Stimulated activated CD4-positive, alpha-beta T cell treated with anti-CD3 and anti-CD28 coated beads, Interleukin-12 subunit alpha, Interleukin-12 subunit beta, amount 100 ng/mL, for 4 hours (primary cell): Measurements from ENCODE around the gene EEFSEC.

Experiments used
- DNase-seq: peaks from one replicate; pipeline ENCODE4 v3.0.0-alpha.2; 2020

The EEFSEC gene

DNA sequence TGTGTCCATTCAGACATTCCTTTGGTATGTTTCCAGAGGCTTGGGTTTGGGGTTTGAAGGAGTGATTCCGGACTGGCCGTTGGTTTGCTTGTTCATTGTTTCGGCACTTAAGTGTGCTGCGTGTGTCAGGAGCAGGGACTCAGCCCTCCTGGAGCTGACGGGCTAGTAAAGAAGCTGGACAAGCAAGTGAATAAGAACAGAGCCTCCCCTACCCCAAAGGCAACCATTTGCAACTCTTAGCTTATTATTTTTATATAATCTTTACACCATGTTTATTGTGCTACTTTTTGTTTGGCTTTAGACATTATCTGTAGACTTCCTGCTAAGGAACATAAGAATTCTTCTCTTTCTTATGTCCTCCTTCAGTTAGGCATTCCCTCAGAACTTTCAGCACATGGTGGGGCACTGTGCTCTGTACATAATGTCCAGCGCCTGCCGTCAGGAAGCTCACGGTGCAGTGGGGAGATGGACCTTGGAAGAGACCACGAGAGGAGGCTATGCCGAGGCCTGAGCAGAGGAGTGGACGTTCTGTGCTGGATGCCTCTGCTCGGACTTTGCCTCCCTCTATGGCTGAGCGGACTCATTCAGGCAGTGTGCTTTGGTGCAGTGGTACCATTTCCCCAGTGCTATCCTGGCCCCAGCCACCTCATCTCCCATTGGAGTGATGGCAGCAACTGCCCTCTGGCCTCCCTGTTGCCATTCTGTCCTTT lies 65.4 kb downstream of the EEFSEC start:
- DNase-seq = no peak

DNA sequence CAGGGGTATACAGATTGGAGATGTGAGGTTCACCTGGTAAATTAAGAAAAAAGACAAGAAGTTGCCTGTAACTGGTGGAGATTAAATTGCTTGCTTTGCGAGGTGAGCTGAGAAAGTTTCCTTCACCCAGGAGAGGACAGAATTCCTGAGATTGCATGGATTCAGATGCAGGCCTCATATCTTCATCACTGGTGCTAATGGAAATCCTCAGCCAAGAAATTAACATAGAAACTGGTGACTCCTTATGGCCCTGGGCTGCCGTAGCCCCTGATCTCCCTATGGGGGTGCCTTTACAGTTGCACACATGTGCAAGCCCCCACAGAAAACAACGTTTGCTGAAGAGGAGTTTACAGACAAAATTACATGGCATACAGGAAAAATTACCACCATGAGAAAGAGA lies 68.0 kb downstream of the EEFSEC start:
- DNase-seq = no peak

DNA sequence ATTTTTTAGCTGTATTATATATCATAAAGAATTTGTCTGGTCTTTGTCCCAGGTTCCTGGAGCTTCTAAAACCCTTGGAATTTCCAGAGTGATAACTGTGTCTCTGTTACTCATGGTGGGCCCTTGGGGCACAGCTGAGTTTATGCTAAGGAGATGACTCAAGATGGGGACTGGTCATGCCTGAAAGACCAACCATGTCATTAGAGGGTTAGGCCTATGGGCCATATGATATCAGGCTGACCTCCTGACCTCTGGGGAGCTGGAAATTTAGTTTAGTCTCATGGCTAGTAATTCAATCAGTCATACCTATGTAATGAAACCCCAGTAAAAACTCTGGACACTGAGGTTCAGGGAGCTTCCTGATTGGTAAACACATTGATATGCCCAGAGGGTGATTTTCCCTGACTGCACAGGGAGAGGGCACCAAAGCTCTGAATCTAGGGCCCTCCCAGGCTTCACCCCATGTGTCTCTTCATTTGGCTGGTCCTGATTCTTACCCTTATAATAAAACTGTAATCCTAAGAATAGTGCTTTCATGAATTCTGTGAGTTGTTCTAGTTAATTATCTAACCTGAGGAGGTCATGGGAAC lies 69.6 kb downstream of the EEFSEC start:
- no peak for DNase-seq

DNA sequence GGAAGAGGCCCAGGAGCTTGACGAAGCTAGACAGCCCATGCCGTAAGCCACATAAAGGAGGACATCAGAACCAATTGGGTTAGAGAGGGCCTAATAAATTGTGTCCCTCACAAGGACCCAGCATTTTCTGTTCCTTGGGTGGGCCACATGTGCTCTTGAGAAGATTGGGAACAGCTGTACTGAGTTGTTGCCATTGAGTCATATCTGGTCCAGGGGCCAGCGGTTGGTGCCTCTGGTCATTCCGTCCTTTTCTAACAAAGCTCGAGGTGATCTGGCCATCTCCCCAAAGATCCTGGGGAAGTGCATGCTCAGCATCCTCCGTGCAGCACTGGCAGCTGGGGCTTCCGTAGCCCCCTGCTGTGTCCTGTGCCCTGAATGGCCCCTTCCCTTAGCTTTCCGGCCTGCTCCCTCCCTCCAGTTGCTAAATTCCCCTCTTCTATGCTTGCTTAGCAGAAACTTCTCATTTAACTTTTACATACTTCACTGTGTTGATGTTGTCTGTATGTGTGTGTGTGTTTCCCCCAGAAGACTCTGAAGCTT lies 73.0 kb downstream of the EEFSEC start:
- no peak for DNase-seq

DNA sequence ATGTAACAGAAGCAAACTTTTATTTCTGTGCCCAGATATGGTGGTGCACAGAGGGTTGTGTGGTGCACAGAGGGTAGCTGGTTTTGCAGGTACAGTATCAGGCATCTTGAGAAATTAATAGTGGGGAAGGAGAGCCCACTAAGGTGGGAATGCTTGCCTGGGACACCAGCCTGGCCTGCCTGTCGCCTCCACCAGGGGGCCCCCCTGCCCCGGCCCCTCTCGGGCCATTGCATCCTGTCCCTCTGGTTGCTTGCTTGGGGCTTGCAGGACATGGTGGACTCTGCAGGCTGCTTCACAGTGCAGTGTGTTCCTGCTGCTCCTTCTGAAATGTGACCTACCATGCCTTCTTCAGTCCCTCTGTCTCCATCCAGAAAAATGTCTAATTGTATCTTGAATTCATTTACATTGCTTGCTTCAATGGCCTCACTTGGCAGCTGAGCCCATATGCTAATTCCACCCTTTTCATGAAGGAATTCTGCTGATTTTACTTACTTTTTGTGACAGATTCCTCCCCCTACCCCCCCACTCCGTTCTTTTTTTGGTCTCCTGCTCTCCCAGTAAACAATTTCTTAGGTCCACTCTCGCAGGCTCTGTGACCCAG lies 73.6 kb downstream of the EEFSEC start:
- peak; percentile 17 for DNase-seq

DNA sequence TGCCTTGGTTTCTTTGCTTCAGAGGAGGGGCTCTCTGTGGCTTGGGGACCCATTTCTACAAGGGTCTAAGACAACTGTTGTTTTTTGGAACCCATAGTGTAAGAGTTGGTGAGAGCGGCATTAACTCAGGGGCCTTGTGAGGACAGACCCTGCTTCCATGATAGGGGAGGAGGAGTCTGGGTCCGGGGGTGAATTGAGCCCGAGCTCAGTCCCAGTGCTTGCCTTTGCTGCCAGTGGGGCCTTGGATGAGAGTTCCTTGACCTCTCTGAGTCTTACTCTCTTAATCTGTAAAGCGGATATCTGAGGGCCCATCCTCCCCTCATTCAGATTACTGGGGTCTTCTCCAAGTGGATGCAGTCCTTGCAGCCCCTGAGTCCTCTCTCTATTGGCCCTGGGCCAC lies 74.2 kb downstream of the EEFSEC start:
- DNase-seq = no peak

DNA sequence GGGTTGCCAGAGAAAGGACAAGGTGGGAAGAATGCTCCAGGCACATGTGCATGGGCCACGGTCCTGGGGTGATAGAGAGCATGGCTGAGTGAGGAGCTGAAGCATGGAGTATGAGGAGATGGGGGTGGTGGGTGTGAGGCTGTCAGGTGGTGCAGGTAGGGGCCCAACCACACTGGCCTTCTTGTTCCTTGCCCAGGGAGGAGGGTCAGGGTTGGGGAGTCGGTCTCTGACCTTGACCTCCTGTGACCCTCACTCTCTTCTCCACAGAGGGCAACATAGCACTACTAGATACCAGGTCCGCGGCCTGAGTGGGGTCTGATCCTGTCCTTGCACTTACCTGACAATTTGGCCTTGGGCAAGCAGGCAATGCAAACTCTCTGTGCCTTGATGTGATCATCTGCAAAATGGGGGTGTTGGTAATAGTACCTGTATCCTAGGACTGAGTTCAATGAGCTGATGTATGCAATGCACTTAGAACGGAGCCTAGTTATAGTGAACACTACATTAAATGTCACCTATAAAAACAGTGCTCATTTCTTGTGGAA lies 75.2 kb downstream of the EEFSEC start:
- DNase-seq = no peak

DNA sequence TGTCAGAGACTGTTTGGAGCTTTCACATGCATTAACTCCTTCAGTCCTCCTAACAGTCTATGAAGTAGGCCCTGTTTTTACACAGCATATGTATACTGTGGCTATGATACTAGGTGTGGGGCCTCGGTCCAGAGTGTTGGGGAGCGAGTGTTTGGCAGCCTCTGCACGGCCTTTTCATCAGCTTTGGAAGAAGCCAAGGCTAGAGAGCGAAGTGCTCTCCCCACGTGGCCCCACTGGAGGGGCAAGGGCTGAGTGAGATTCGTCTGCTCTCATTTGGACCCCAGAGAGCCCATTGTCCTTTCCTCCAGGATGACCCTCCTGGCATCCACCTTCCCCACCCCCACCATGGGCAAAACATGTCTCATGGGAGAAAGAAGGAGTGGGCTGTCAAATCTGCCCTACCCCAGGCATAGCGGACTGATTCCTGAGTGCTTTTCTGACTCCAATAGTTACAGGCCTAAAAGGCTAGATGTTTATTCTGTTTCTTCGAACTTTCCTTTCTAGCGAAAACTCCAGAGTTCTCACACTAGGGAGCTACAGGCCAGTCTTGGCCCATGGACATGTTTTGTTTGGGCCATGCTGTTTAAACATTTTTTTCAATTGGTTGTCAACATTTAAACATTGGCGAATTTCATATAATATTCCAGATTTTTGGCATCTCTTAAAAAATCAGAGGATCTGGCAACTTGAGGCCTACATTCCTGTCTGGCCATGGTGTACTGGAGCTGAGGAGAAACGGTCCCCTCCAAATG lies 76.0 kb downstream of the EEFSEC start:
- no peak for DNase-seq

DNA sequence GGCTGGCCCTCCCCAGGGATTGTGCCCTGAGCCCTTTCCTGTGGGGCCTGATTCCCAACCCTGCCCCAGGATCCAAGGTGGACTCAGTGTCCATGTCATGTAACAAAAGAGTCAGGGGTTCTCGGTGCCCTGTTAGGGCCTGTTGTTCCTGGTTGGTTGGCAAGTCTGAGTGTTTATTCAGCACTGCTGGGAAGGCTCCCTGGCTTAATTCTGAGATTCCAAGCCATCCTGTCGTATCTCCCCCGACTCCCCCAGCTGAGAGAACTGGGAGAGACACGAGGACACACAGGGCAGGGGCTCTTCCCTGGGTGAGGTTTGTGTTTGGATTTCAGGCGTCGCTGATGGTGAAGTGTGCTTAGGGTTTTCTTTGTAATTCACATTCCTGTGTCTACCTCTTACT lies 78.3 kb downstream of the EEFSEC start:
- DNase-seq = no peak

DNA sequence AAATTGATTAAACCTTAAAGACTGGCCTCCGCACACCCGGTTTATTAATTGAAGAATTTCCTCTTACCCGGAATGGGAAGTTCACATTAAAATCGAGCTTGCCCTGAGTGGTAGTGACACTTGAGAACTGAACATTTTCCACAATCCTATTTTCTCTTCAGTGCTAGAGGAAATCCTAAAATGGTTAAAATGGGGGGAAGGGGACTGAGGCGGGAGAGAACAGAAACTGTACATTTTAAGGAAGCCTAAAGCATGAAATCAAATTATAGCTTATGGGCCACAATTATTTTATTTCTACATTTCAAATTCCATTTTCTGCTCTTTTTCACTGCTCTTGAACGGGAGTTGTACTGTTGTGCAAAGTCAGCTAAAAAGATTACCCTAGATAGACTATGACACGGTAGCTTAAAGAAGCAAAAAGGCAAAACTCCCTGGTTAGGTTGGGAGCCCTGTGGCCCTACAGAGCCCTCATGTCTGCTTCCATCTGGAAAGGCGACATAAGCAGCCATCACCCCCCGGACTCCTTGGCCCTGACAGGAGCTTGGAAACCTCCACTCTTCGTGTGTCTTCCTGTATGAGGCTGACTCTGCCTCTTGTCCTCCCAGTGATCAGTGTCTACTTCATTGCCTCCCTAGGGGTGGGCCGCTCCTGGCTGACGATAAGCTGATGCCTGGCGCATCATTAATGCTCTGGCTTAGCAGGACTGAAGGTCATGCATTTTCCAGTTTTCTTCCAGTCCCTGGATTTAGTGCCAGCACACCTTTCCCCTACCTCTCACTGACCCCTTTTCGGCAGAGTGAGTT lies 79.3 kb downstream of the EEFSEC start:
- DNase-seq = no peak

DNA sequence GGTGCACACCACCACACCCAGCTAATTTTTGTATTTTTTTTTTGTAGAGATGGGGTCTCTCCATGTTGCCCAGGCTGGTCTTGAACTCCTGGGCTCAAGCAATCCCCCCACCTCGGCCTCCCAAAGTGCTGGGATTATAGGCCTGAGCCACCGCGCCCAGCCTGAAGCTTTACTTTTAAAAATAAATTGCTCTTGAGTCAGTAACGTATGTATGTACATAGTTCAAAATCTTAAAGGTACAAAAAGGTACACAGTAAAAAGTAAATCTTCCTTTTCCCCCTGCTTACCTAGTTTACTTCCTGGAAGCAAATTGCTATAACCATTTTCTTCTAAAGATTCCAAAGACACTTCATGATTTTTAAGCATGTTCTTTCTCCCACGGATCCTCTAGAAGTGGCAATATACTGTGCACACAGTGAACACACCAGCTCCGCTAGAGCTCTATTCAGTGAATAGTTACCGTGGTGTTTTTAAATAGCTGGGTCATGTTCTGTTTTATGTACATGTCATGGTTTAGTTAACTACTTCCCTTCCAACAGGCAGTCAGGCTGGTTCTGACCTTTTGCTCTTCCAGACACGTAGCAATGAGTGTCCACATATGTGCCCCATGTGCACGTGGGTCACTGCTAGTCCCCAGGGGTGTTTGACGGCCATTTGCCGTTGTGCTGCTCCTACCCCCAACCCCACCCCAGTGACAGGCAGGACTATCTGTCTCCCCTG lies 82.1 kb downstream of the EEFSEC start:
- DNase-seq = no peak

DNA sequence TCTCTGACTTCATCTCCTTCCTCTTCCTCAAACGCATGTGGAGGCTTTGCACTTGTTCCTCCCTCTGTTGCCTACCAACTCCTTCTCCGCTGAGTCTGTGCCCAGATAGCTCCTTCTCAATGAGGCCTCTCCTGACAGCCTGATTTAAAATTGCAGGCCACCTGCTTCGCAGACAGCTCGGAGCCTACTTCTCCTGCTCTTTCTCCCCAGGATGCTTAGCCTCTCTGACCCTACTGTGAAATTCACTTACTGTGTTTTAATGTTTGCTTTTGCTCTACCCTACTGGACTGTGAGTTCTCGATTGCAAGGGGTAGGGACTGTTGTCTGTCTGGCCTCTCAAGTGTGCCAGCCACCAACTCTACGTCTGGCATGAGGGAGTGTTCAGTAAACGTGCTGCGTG lies 83.4 kb downstream of the EEFSEC start:
- no peak for DNase-seq

DNA sequence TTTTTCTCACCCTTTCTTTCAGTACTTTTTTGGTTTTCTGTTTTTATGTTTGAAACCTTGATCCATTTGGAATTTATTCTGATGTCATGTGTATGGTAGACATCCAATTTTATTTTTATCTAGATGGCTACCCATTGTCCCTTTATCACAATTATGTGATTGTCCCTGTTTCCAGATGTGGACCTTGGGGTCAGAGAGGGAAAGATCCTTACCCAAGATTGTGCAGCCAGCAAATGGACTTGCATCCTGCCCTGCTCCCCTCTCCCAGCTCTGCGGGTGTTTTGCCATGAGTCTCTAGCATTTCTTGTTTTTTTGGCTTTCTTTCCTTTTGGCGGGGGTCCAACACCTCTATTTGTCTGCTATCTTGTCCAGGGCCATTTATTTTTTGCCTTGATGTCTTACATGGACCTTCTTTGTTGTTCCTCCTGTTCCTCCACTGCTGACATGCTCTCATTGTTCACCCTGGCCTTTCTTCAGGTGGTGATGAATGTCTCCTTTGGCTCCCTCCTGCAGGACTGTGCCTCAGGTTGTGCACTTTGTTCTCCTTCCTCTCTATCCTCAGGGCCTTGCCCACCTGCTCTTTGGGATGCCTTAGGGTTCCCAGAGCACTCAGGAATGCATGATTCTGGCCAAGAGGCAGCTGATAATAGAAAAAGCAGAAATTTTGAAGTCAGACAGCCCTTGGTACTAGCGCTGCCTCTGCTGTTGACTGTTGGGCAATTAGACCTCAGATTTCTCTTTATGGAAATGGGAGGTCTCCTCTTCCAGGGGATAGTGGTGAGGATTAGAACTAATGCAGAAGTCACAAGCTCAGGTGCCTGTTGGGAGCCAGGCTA lies 84.3 kb downstream of the EEFSEC start:
- DNase-seq = no peak

DNA sequence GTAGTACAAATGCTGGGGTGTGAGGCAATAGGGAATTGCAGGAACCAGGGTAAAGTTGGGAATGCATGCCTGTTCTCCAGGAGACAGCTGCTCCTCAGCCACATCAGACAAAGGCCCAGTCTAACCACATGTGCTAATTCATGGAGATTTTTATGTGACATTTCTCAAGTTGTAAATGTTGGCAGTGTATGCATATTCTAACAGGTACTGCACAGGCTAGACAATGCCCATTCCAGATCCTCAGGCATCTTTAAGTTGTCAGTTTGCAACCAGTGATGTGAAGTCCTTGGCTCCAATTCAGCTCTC lies 84.9 kb downstream of the EEFSEC start:
- no peak for DNase-seq

DNA sequence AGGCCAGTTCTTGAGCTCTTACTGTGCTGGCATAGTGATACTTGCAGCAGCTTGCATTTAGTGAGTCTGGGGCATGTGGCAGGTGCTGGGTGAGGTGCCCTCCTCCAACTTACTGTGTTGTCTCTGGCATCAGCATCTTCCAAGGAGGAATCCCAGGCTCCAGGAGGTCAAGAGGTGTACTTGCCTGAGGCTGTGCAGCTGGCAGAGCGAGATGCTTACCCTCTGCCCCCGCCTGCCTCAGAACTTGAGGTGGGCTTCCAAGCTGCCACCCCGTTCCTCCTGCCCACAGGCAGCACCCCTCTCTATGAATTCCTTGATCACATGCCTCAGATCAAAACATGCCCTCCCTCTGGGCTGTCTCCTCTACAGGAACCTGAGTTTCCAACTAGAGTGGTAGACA lies 86.0 kb downstream of the EEFSEC start:
- no peak for DNase-seq

DNA sequence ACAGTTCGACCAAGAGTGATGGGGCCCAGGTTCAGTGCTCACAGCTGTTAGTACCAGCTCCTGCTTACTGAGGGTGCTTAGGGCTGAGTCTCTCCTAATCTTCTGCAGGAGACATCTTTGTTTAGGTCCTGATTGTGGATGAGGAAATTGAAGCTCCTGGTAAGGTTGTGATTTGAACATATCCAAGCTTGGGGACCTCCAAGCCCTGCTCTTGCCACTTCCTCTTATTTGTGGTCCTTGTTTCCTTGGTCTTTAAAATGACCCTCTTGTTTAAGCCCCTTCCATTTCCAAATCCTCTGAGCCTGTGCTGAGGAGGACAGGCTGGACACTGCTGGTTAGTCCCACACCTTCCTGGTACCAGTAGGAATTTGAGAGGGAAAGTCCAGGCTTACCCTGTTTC lies 87.0 kb downstream of the EEFSEC start:
- DNase-seq = no peak

DNA sequence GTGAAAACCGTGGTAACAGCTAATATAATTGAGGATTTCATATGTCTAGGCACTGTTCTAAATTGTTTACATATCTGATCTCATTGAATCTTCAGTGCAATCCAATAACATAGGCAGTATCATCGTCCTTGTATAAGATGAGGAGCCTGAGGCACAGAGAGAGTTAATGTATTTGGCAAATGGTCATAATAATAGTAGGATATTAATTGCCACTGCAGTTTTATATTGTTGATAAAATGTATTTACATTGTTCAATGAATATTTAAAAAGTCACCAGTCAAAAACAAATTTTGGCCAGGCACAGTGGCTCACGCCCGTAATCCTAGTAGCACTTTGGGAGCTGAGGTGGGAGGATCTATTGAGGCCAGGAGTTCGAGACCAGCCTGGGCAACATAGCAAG lies 88.5 kb downstream of the EEFSEC start:
- DNase-seq = no peak

DNA sequence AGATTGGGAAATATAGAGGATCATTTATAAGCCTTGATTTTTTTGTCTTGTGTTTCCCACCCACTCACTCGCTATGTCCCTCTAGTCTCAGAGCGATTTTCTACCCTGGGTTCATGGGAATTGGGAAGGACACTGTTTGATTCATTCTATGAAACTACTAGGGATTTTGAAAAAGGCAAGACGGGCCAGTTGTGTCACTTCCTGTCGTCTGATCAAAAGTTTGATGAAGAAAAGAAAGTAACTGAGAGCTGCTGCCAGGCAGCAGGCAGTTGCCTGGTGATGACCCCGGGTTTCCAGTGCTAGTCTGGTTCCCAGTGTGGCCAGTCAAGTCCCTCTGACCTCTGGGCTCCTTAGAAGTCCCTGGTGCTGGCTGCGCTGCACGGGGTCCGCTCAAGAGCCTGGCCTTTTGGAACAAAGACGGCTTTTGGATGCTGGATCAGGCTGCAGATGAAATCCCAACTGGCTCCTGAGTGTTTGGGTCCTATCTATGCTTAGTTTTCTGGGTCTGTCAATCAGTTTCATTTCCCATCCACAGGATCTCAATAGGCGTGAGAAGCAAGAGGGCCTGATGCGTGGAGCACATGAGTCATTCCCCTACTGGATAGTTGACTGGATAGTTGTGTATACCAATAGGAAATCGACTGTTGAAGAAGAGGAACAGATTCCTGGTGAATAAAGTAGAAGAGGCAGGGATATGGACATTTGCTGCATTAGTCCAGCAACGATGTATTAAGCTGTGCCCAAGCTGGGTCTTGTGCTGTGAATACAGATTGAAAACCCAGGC lies 89.7 kb downstream of the EEFSEC start:
- DNase-seq = no peak

DNA sequence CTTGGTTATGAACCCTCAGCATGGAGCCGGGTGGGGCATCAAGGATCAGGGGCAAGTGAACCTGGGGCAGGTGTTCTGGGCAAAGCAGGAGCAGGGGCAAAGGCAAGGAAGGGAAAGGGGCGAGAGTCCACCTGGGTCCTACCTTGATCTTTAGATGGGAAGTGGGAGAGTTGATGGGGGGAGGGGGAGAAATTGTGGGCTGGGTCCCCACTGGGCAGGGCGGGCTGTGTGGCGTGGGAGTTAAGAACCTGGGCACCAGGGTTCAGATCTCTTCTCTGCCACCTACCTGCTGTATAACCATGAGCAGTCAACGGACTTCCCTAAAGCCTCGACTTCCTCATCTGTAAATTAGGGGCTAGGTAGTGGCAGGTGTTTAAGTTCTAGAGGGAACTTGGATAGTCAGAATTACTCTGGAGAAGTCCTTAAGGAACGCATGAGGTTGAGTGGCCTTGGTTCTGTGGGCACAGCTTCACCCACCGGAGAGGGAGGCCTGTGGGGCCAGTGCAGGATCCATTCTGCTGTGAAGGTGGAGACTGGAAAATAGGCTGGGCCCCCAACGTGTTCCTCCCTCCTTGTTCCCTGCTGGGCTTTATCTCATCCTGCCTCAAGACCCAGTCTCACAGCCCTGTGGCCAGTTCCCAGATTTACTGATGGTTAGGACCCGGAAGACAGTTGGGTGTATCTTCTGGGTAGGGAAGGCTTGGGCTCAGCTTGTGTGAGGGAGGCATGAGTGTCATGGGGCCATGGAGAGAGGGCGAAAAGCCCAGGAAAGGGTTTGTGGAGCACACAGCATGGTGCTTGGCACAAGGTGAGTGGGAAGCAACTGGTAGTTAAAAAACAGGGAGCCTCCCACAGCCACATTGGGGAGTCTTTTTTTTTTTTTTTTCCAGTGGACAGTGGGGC lies 90.6 kb downstream of the EEFSEC start:
- no peak for DNase-seq
